ENCODE data around the gene TCEAL4. TPM values are rescaled to one million over a fixed set of nuclear protein-coding genes. Genes with fewer than 3 reads are reported as not detected.

The TCEAL4 gene
- total RNA-seq, 1 donor: 45.6 TPM

DNA sequence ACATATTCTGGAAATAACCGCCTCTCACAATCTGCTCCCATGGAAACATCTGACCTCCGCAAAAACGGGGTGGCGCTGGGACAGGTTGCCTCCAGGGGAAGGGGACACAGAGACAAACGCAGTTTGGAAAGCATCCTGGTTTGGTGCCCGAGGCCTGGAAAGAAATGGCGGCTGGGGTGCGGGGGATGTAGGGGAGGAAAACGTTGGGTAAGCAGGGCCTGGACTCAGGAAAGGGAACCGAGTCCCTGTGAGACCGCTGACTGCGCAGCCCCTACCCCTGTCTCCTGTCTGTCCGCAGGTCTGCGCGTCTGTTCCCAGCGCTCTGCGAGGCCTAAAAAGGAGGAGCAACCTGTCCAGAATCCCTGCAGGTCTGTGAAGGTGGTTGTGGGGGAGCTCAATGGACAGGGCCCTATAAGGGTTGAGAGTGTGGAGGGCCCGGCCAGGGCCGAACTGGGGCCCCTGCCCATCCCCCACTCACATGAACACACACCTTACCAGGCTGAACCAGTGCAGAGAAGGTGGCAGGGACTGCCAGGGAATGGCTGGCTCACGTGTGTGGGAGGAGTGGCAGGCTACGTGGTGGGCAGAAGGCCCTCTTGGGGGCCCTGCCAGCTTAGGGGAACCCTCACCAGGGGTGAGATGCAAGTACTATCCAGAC is 23.1 kb downstream of the TCEAL4 start:
- peaks cover 8% of the 10 kb centered on the region for H3K27me3 ChIP-seq (ENCODE audit: insufficient read depth, low read length)
- no peaks in the 10 kb centered on the region for H3K9me3 ChIP-seq (ENCODE audit: low read depth, low read length)
- peaks cover 14% of the 10 kb centered on the region for H3K79me2 ChIP-seq (ENCODE audit: insufficient read depth, low read length)
- peaks cover 8% of the 10 kb centered on the region for H3K36me3 ChIP-seq (ENCODE audit: insufficient read depth, low read length)
- H3K27ac ChIP-seq (ENCODE audit: low read depth, low read length): peak overlapping the region; percentile 76
- H2AFZ ChIP-seq (ENCODE audit: low read length): peak overlapping the region; percentile 57
- no peak for DNase-seq (ENCODE audit: insufficient read length, low spot score, missing footprints)
- H3K4me1 ChIP-seq (ENCODE audit: insufficient read depth, low read length): no peaks in the 10 kb centered on the region
- H4K20me1 ChIP-seq (ENCODE audit: insufficient read depth, low read length): no peaks in the 10 kb centered on the region
- peak overlapping the region; percentile 83 for H3K4me3 ChIP-seq (ENCODE audit: insufficient read depth, low read length)
- H3K4me2 ChIP-seq (ENCODE audit: insufficient read depth, low read length): peak overlapping the region; percentile 78
- TF ChIP-seq, protein P1, sequence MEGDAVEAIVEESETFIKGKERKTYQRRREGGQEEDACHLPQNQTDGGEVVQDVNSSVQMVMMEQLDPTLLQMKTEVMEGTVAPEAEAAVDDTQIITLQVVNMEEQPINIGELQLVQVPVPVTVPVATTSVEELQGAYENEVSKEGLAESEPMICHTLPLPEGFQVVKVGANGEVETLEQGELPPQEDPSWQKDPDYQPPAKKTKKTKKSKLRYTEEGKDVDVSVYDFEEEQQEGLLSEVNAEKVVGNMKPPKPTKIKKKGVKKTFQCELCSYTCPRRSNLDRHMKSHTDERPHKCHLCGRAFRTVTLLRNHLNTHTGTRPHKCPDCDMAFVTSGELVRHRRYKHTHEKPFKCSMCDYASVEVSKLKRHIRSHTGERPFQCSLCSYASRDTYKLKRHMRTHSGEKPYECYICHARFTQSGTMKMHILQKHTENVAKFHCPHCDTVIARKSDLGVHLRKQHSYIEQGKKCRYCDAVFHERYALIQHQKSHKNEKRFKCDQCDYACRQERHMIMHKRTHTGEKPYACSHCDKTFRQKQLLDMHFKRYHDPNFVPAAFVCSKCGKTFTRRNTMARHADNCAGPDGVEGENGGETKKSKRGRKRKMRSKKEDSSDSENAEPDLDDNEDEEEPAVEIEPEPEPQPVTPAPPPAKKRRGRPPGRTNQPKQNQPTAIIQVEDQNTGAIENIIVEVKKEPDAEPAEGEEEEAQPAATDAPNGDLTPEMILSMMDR (IDR thresholded peaks at IDR 0.05; ENCODE audit: extremely low read depth, low read depth, low read length): no peak

DNA sequence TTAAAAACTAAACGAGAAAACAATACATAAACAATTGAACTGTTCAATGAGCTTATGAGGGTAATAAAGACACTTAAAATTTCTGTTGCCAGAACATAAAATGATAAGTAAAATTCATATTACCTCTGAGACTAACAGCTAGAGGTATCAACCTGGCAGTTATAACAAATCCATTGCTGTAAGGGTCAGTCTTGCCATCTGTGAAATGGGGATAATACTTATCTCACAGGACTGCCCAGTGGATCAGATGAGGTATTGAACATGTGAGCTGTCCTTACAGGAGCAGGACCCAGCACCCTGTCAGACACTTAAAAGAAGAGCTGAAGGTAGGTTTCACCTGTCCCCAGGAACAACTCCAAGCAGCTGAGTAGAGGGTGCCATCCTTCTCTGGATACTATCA is 25.0 kb downstream of the TCEAL4 start:
- no peaks in the 10 kb centered on the region for H3K9me3 ChIP-seq (ENCODE audit: low read depth, low read length)
- TF ChIP-seq, protein P1 (IDR thresholded peaks at IDR 0.05; ENCODE audit: extremely low read depth, low read depth, low read length): no peak
- no peaks in the 10 kb centered on the region for H4K20me1 ChIP-seq (ENCODE audit: insufficient read depth, low read length)
- H2AFZ ChIP-seq (ENCODE audit: low read length): no peak overlapping the region
- H3K27me3 ChIP-seq (ENCODE audit: insufficient read depth, low read length): peaks cover 8% of the 10 kb centered on the region
- no peak overlapping the region for H3K27ac ChIP-seq (ENCODE audit: low read depth, low read length)
- DNase-seq (ENCODE audit: insufficient read length, low spot score, missing footprints): no peak
- H3K4me2 ChIP-seq (ENCODE audit: insufficient read depth, low read length): no peak overlapping the region
- peaks cover 8% of the 10 kb centered on the region for H3K36me3 ChIP-seq (ENCODE audit: insufficient read depth, low read length)
- H3K4me1 ChIP-seq (ENCODE audit: insufficient read depth, low read length): peaks cover under 1% of the 10 kb centered on the region
- H3K79me2 ChIP-seq (ENCODE audit: insufficient read depth, low read length): peaks cover 14% of the 10 kb centered on the region
- no peak overlapping the region for H3K4me3 ChIP-seq (ENCODE audit: insufficient read depth, low read length)

DNA sequence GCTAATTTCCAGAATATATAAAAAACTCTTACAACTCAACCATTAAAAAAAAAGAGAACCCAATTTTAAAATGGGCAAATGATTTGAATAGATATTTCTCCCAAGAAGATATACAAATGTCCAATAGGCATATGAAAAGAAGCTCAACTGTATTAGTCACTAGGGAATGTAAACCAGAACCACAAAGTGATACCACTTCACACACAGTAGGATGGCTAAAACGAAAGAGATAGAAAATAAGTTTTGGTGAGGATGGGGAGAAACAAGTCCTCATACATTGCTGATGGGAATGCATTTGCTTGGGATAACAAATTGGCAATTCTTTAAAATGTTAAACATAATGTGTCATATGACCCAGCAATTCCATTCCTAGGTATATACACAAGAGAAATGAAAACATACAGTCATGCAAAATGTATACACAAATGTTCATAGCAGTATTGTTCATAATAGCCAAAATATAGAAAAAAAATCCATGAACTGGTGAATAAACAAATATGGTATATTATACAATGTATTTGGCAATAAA is 28.1 kb downstream of the TCEAL4 start:
- TF ChIP-seq, protein P1 (IDR thresholded peaks at IDR 0.05; ENCODE audit: extremely low read depth, low read depth, low read length): no peak
- Histone ChIP-seq H2AFZ (ENCODE audit: low read length) (no peak overlapping the region), H3K4me1 (ENCODE audit: insufficient read depth, low read length) (peaks cover 5% of the 10 kb centered on the region), H3K4me3 (ENCODE audit: insufficient read depth, low read length) (no peak overlapping the region), H3K79me2 (ENCODE audit: insufficient read depth, low read length) (peaks cover 3% of the 10 kb centered on the region), H4K20me1 (ENCODE audit: insufficient read depth, low read length) (no peaks in the 10 kb centered on the region), H3K9me3 (ENCODE audit: low read depth, low read length) (no peaks in the 10 kb centered on the region), H3K4me2 (ENCODE audit: insufficient read depth, low read length) (no peak overlapping the region), H3K36me3 (ENCODE audit: insufficient read depth, low read length) (peaks cover 8% of the 10 kb centered on the region), H3K27me3 (ENCODE audit: insufficient read depth, low read length) (peaks cover 2% of the 10 kb centered on the region), H3K27ac (ENCODE audit: low read depth, low read length) (no peak overlapping the region)
- DNase-seq (ENCODE audit: insufficient read length, low spot score, missing footprints): no peak

DNA sequence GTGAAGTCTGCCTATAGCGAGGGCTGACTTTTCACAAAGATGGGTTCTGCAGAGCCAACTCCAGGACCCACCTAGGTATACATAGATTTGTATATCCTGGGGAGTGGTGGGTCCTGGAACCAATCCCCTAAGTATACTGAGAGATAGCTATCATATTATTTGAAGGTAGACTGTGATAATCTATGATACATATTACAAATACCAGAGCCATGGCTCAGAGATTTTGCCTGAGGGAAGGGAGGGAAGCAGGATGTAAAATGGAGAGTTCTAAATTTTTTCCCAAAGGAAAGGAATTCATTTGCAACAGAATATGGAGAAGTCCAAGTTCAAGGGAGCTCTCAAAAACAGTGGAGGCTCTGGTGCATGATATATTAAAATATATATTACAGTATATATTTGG is 29.7 kb downstream of the TCEAL4 start:
- Histone ChIP-seq H3K27ac (ENCODE audit: low read depth, low read length) (no peak overlapping the region), H3K27me3 (ENCODE audit: insufficient read depth, low read length) (peaks cover 5% of the 10 kb centered on the region), H3K36me3 (ENCODE audit: insufficient read depth, low read length) (peaks cover 7% of the 10 kb centered on the region), H3K4me3 (ENCODE audit: insufficient read depth, low read length) (no peak overlapping the region), H2AFZ (ENCODE audit: low read length) (no peak overlapping the region), H3K4me1 (ENCODE audit: insufficient read depth, low read length) (peaks cover 5% of the 10 kb centered on the region), H4K20me1 (ENCODE audit: insufficient read depth, low read length) (no peaks in the 10 kb centered on the region), H3K9me3 (ENCODE audit: low read depth, low read length) (no peaks in the 10 kb centered on the region), H3K4me2 (ENCODE audit: insufficient read depth, low read length) (no peak overlapping the region), H3K79me2 (ENCODE audit: insufficient read depth, low read length) (no peaks in the 10 kb centered on the region)
- DNase-seq (ENCODE audit: insufficient read length, low spot score, missing footprints): no peak
- TF ChIP-seq, protein P1 (IDR thresholded peaks at IDR 0.05; ENCODE audit: extremely low read depth, low read depth, low read length): no peak
